ENCODE measurements around the gene FHOD3. TPM values are rescaled to one million over a fixed set of nuclear protein-coding genes. Genes with fewer than 3 reads are reported as not detected.

Gene FHOD3
- total and polyA plus RNA-seq, 7 experiments from 2014 or later, result not detected

DNA sequence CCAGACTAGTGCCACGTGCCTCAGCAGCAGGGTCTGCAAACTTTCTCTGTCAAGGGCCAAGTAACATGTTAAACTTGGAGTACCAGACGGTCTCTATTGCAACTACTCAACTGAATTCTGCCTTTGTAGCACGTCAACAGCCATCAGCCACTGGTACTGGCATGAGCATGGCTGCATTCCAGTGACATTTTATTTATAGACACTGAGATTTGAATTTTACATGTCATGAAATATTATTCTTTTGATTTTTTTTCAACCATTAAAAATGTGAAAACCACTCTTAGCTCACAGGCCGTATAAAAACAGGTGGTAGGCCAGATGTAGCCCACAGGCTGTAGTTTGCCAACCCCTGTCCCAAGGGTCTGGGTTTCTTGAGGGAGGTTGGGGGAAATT, 331.6 kb downstream of the FHOD3 start:
- H3K9me3 Mint-ChIP-seq, result peaks cover 0 to 6% (median 0%) of the 10 kb centered on the region in 11 donors
- DNase-seq, result no peak
- H3K27me3 Mint-ChIP-seq, result peaks cover 0 to 32% (median 10%) of the 10 kb centered on the region in 5 donors

DNA sequence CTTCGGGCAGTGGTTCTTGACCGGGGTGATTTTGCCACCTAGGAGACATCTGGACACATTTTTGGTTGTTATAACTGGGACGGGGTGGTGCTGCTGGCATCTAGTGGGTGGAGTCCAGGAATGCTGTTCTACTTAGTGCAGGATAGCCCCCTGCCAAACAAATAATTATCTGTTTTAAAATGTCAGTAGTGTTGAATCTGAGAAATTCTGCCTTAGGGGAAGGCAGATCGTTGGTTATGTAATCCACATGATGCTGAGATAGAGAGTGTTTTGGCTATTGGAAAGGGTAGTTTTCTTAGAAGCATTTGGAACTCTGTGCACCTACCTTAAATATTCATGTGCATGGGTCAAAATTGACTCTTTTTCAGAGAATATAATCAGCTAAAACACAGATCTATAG, 332.3 kb downstream of the FHOD3 start:
- Histone ChIP-seq H3K27me3 (ENCODE audit: control insufficient read depth in 2 of 2, insufficient read depth in 2 of 2, low read length in 2 of 2) (no peaks in the 10 kb centered on the region), H3K36me3 (ENCODE audit: control insufficient read depth in 2 of 3, insufficient read depth in 3 of 3, low read length in 3 of 3) (no peaks in the 10 kb centered on the region), H3K9me3 (ENCODE audit: control insufficient read depth in 2 of 3, low read length in 3 of 3) (no peaks in the 10 kb centered on the region), H3K27ac (ENCODE audit: low read depth, low read length) (no peak overlapping the region), H3K4me3 (ENCODE audit: low read length) (no peak overlapping the region), H3K4me1 (ENCODE audit: control insufficient read depth in 2 of 2, insufficient read depth in 2 of 2, low read length in 2 of 2) (no peaks in the 10 kb centered on the region)
- ATAC-seq, result no peak
- Mint-ChIP-seq H3K27ac (no peak overlapping the region), H3K4me1 (no peaks in the 10 kb centered on the region), H3K36me3 (no peaks in the 10 kb centered on the region), H3K9me3 (peaks cover 0 to 3% (median 0%) of the 10 kb centered on the region in 11 donors), H3K4me3 (no peak overlapping the region), H3K27me3 (peaks cover under 1 to 28% (median 5%) of the 10 kb centered on the region in 5 donors)
- no peak for DNase-seq
- ChIA-PET CTCF (no interaction called here), POLR2A (no interaction called here)
- intact Hi-C loops (cut with micrococcal nuclease), result no loop called here

More for the DNA sequence above, 331.6 kb downstream of the FHOD3 start:
- Histone ChIP-seq H3K9me3 (ENCODE audit: control insufficient read depth in 2 of 3, low read length in 3 of 3) (no peaks in the 10 kb centered on the region), H3K4me3 (ENCODE audit: low read length) (no peak overlapping the region), H3K27me3 (ENCODE audit: control insufficient read depth in 2 of 2, insufficient read depth in 2 of 2, low read length in 2 of 2) (no peaks in the 10 kb centered on the region), H3K4me1 (ENCODE audit: control insufficient read depth in 2 of 2, insufficient read depth in 2 of 2, low read length in 2 of 2) (no peaks in the 10 kb centered on the region), H3K27ac (ENCODE audit: low read depth, low read length) (no peak overlapping the region), H3K36me3 (ENCODE audit: control insufficient read depth in 2 of 3, insufficient read depth in 3 of 3, low read length in 3 of 3) (no peaks in the 10 kb centered on the region)
- POLR2A ChIA-PET, result no interaction called here
- H3K36me3 Mint-ChIP-seq, result peaks cover 0 to 4% (median 0%) of the 10 kb centered on the region in 5 donors
- ATAC-seq, result no peak
- intact Hi-C loops (cut with micrococcal nuclease), result no loop called here
- no peaks in the 10 kb centered on the region for H3K4me1 Mint-ChIP-seq
- no peak overlapping the region for H3K4me3 Mint-ChIP-seq
- H3K27ac Mint-ChIP-seq, result no peak overlapping the region
- CTCF ChIA-PET, result no interaction called here

DNA sequence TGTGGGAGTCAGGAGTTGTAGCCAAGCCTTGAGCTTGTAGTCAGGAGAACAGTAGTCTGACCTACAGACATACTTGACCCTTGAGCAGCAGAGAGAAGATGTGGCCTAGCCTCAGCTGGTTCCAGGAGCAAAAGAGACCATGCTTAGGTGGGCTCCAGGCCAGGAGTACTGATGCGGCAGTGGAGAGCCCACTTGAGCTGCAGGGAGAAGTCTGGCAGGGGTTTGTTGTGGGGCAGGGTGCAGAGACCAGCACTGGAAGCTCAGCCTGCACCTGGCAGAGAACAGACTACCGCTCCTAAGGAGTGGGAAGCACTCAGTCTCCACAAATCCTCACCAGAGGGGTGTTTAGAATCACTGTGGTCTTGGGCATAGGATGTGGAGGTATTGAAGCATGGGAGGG, 333.4 kb downstream of the FHOD3 start:
- H3K4me3 Mint-ChIP-seq, result no peak overlapping the region
- no peak overlapping the region for H3K27ac Mint-ChIP-seq
- ChIA-PET CTCF (no interaction called here), POLR2A (no interaction called here)
- peaks cover 0 to 3% (median 0%) of the 10 kb centered on the region in 11 donors for H3K9me3 Mint-ChIP-seq
- no peaks in the 10 kb centered on the region for H3K9me3 ChIP-seq (ENCODE audit: control insufficient read depth in 2 of 3, low read length in 3 of 3)
- H3K4me1 Mint-ChIP-seq, result no peaks in the 10 kb centered on the region
- no peaks in the 10 kb centered on the region for H3K36me3 ChIP-seq (ENCODE audit: control insufficient read depth in 2 of 3, insufficient read depth in 3 of 3, low read length in 3 of 3)
- no peaks in the 10 kb centered on the region for H3K4me1 ChIP-seq (ENCODE audit: control insufficient read depth in 2 of 2, insufficient read depth in 2 of 2, low read length in 2 of 2)
- ATAC-seq (no peak), DNase-seq (no peak)
- H3K27ac ChIP-seq (ENCODE audit: low read depth, low read length), result no peak overlapping the region
- H3K4me3 ChIP-seq (ENCODE audit: low read length), result no peak overlapping the region
- H3K36me3 Mint-ChIP-seq, result no peaks in the 10 kb centered on the region
- intact Hi-C loops (cut with micrococcal nuclease), result no loop called here
- H3K27me3 ChIP-seq (ENCODE audit: control insufficient read depth in 2 of 2, insufficient read depth in 2 of 2, low read length in 2 of 2), result no peaks in the 10 kb centered on the region
- H3K27me3 Mint-ChIP-seq, result peaks cover 2 to 24% (median 6%) of the 10 kb centered on the region in 5 donors

DNA sequence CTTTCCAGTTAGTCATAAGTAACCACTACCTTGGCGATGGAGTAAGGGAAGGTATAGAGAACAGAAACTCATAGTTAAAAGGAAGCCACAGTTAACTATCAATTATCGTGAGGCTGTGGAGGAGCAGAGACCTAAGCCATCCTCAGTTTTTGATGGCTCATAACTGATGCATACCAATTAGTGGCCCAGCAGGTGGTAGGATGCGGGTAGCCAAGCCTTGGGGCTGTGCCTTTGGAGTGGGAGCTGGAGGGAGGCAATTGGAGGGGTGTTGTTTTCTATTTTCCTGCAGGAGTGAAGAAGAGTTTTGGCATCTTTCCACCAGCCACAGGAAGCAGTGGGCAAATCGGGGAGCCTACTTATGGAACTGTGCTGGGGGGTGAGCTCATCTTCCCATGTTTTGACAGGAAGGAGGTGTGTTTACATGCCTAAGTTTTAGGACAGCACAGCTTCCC, 336.5 kb downstream of the FHOD3 start:
- intact Hi-C loops (cut with micrococcal nuclease), result no loop called here

DNA sequence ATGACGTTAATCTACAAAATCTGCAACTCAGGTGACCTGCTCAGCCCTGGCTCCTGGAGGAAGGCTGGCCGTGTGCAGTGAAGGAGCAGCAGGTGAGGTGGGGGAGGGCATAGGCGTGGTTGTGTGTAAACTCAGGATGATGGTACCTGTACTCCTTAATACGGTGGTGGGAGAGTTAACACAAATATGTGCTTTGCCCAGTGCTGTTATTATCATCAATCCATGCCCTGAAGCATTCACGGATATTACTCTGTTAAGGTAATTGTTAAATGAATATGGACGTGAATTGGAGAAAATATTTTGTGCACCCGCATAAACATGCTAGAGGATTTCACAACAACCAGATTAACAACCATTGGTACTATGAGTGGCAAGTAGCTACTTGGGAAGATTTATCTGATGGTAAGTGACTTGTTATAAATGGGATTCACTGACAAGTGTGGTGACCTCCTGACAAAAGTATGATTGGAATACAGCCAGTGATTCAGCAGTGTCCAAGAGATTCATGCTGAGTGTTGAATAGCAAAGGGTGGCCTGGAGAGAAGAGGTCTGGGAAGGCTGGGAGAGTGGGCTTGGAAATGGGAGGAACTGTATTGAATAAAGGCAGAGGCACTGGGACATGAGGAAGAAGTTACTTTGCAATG, 337.2 kb downstream of the FHOD3 start:
- Histone ChIP-seq H3K27ac (ENCODE audit: low read depth, low read length) (no peak overlapping the region), H3K36me3 (ENCODE audit: control insufficient read depth in 2 of 3, insufficient read depth in 3 of 3, low read length in 3 of 3) (no peaks in the 10 kb centered on the region), H3K4me1 (ENCODE audit: control insufficient read depth in 2 of 2, insufficient read depth in 2 of 2, low read length in 2 of 2) (no peaks in the 10 kb centered on the region), H3K4me3 (ENCODE audit: low read length) (no peak overlapping the region), H3K9me3 (ENCODE audit: control insufficient read depth in 2 of 3, low read length in 3 of 3) (no peaks in the 10 kb centered on the region), H3K27me3 (ENCODE audit: control insufficient read depth in 2 of 2, insufficient read depth in 2 of 2, low read length in 2 of 2) (no peaks in the 10 kb centered on the region)
- H3K9me3 Mint-ChIP-seq, result peaks cover 0 to 3% (median 0%) of the 10 kb centered on the region in 11 donors
- no peaks in the 10 kb centered on the region for H3K4me1 Mint-ChIP-seq
- no peak for DNase-seq
- ChIA-PET POLR2A (no interaction called here), CTCF (no interaction called here)
- no peak overlapping the region for H3K27ac Mint-ChIP-seq
- no peak overlapping the region for H3K4me3 Mint-ChIP-seq
- peaks cover 2 to 30% (median 10%) of the 10 kb centered on the region in 5 donors for H3K27me3 Mint-ChIP-seq
- no peak for ATAC-seq
- intact Hi-C loops (cut with micrococcal nuclease), result no loop called here
- no peaks in the 10 kb centered on the region for H3K36me3 Mint-ChIP-seq

More for the DNA sequence above, 336.5 kb downstream of the FHOD3 start:
- ATAC-seq (no peak), DNase-seq (no peak)
- H3K4me1 ChIP-seq (ENCODE audit: control insufficient read depth in 2 of 2, insufficient read depth in 2 of 2, low read length in 2 of 2), result no peaks in the 10 kb centered on the region
- Mint-ChIP-seq H3K4me3 (no peak overlapping the region), H3K4me1 (no peaks in the 10 kb centered on the region), H3K27me3 (peaks cover 2 to 30% (median 10%) of the 10 kb centered on the region in 5 donors), H3K36me3 (no peaks in the 10 kb centered on the region), H3K27ac (no peak overlapping the region), H3K9me3 (peaks cover 0 to 3% (median 0%) of the 10 kb centered on the region in 11 donors)
- ChIA-PET CTCF (no interaction called here), POLR2A (no interaction called here)
- H3K27me3 ChIP-seq (ENCODE audit: control insufficient read depth in 2 of 2, insufficient read depth in 2 of 2, low read length in 2 of 2), result no peaks in the 10 kb centered on the region
- no peak overlapping the region for H3K4me3 ChIP-seq (ENCODE audit: low read length)
- H3K36me3 ChIP-seq (ENCODE audit: control insufficient read depth in 2 of 3, insufficient read depth in 3 of 3, low read length in 3 of 3), result no peaks in the 10 kb centered on the region
- H3K27ac ChIP-seq (ENCODE audit: low read depth, low read length), result no peak overlapping the region
- H3K9me3 ChIP-seq (ENCODE audit: control insufficient read depth in 2 of 3, low read length in 3 of 3), result no peaks in the 10 kb centered on the region

DNA sequence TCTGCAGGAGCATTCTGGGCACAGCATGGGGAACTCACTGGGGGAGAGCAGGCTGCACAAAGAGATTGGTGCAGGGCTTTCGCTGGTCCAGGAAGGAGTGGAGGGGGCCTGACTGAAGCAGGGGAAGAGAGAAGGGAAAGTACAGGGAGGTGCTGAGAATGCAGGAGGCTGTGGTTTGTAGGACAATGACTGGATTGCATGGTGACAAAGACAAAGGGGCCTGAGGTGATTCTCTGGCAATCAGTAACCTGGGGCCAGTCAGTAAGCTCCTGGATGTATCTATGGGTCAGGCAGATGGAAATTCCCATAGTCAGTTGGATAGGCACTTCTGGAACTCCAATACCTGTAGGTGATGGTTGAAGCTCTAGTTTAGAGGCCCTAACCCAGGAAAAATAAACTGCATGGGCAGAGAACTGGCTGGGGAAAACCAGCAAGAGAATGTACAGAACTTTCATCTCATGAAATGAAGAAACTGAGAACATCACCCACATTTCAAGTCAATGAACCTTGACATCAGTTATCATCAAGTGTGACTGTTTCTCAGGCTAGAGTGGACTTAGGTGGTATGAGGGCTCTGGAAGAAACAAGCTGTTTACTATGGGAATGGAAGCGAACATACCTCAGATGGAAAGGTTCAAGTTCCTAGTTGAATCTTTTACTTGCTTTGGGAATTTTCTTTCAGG, 338.0 kb downstream of the FHOD3 start:
- H3K9me3 ChIP-seq (ENCODE audit: control insufficient read depth in 2 of 3, low read length in 3 of 3), result no peaks in the 10 kb centered on the region
- no peaks in the 10 kb centered on the region for H3K36me3 ChIP-seq (ENCODE audit: control insufficient read depth in 2 of 3, insufficient read depth in 3 of 3, low read length in 3 of 3)
- Mint-ChIP-seq H3K9me3 (peaks cover 0 to 3% (median 0%) of the 10 kb centered on the region in 11 donors), H3K4me1 (no peaks in the 10 kb centered on the region), H3K4me3 (no peak overlapping the region), H3K36me3 (no peaks in the 10 kb centered on the region), H3K27ac (no peak overlapping the region), H3K27me3 (peaks cover 2 to 29% (median 10%) of the 10 kb centered on the region in 5 donors)
- ChIA-PET POLR2A (no interaction called here), CTCF (no interaction called here)
- H3K4me3 ChIP-seq (ENCODE audit: low read length), result no peak overlapping the region
- DNase-seq (no peak), ATAC-seq (no peak)
- no peaks in the 10 kb centered on the region for H3K4me1 ChIP-seq (ENCODE audit: control insufficient read depth in 2 of 2, insufficient read depth in 2 of 2, low read length in 2 of 2)
- intact Hi-C loops (cut with micrococcal nuclease), result no loop called here
- H3K27me3 ChIP-seq (ENCODE audit: control insufficient read depth in 2 of 2, insufficient read depth in 2 of 2, low read length in 2 of 2), result no peaks in the 10 kb centered on the region
- no peak overlapping the region for H3K27ac ChIP-seq (ENCODE audit: low read depth, low read length)

Data from naive thymus-derived CD4-positive, alpha-beta T cell (primary cell).